GM18868 (cell line): ENCODE data around the gene RBP3.

Source experiments
- ATAC-seq: cut with Tn5 transposase; IDR thresholded peaks from one replicate; pipeline ENCODE4 v1.9.1; 2021; ENCODE audit warnings: mild to moderate bottlenecking, moderate library complexity; ENCODE audit not compliant: unreplicated experiment

The RBP3 gene

DNA sequence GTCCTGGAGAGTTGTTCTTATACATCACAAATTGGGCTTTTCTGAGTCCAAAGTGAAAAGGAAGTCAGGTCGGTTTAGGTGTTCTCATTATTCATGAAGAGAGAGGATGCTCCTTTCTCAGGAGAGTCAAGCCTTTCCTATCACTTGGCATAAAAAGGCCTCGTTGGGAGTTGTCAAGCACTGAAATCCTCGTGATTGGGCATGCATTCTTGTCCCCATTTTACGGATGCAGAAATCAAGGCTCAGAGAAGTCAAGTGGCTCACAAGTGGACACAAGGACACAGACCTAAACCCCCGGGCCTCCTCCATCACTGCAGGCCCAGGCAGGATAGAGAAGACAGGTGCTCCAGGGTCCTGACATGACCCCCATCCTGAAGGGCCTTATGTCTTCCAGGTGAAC is 8.5 kb downstream of the RBP3 start:
- ATAC-seq = no peak

DNA sequence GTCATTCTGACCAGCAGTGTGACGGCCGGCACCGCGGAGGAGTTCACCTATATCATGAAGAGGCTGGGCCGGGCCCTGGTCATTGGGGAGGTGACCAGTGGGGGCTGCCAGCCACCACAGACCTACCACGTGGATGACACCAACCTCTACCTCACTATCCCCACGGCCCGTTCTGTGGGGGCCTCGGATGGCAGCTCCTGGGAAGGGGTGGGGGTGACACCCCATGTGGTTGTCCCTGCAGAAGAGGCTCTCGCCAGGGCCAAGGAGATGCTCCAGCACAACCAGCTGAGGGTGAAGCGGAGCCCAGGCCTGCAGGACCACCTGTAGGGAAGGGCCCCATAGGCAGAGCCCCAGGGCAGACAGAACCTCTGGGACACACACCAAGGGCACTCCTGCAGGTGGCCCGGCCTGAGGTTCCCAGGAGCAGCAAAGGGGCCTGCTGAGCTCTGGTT is 9.0 kb downstream of the RBP3 start:
- ATAC-seq = no peak

DNA sequence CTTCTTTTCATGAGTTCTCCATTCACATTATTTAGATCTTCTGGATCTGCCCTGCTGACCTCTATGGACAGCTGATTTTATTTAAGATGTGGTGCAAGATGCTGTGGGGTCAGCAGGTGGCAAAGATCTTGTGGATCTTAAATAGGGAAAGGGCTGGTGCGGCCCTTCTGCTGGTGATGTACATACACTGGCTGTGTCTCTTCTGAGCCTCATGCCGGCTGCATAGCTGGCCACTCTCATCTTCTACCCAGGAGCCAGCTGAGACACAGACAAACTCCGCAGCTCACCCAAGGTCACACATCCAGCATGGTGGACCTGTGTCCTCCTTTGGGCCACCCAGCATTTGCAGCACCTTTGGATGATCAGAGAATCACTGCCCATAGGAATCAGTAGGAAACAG is 9.7 kb downstream of the RBP3 start:
- ATAC-seq = no peak

DNA sequence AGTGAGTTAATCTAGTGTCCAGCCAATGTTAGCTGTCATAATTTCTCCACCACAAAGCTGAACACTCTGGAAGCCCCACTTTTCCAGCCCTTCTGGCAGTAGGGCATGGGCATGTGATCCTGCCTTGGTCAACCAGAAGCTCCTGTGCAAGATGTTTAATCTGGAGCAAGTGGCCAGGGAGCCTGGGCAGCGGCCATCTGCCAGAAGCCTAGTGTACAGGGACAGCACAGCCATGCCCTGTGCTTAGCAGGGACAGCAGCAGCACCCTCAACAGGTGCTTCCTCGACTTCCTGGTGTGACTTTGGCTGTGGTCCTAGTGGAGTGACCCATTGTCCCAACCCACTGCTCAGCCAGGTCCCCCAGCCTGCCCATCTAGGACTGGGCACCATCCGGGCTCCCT is 10.3 kb downstream of the RBP3 start:
- ATAC-seq = no peak

DNA sequence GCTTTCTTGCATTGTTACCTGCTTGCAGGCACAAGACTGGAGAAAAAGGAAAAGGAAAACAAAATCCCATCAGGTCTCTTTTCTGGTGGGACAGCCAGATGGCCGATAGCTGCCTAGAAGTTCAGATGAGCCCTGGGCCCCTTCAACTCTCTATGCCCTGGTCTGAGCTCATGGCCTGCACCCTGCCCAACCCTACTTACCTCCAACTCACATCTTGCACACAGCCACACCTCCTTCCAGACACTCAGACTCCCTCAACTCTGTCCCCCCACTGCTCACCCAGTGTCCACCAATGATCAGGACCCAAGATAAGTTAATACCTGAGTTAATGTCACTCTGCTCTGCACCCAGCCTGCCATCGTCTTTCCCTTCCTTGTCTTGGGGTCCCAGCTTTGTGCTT is 10.9 kb downstream of the RBP3 start:
- no peak for ATAC-seq

DNA sequence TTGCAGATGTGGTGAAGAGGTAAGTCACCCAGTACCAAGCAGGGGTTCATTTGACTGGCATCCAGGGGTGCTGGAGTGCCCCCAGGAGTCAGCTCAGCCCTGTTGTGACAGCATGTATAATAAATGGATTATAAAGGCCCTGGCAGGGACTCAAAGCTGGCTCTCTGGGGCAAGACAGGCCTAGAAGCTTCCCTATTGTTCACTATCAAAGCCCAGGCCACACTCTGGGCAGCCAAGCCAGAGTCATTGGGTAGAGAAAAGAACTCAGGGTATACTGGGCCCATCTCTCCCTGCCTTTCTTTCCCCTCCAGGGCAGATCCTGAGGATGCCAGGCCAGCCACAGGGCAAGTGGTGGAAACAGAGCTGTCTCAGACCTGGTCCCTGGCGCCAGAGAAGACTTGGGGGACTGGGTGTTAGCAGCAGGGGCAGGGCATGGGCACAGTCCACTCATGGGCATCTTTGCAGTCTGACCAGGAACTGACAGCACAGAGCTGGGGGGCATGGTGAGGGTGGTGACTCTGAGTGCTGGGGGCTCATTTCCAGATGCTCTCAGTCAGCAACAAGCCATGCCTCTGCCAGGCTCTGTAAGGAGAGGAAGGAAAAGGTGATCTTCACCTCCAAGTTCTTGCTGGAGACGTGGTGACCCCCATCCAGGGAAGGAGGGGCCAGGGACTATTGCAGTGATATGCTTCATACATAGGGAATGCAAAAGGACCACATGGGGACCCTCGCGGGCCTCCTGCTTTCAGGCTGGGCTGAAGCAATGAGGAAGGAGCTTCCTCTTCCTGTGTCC is 11.7 kb downstream of the RBP3 start:
- ATAC-seq = no peak

DNA sequence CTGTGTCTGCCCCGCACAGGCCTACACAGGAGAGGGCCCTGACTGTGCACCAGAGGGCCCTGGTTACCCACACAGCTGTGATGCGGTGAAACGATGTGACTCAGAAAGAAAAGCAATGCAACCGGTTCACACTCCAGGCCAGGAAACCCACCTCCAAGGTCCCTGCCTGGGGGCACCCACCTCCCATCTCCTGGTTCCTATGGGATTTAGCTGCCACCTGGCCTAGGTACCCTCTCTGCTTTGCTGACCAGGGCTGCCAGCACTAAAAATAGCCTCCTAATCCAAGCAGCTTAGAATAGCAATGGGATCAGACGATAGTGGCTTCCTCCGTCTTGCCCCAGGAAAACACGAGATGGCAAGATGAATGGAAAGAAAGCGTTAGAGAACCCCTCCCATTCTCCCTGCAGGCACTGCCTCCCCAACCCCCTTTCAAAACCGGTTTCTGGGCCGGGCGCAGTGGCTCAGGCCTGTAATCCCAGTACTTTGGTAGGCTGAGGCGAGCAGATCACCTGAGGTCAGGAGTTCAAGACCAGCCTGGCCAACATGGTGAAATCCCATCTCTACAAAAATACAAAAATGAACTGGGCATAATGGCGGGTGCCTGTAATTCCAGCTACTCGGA is 12.4 kb downstream of the RBP3 start:
- no peak for ATAC-seq

DNA sequence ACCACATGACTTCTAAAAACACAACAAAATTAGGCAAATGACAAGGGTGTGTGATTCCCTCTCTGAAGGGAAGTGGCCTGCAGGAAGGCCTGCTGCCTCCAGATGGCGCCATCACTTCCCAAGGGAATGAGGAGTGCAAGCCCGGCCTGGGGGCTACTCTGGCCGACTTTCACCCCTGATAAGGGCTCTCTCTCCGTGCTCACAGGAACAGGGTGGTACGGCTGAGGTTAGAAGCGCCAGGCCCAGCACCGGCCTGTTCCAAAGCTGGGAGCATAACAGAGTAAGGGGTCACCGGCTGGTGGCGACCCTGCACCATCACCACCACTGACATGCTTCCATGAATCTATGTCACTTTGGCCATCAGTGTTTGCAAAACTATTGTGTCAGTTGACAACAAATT is 13.1 kb downstream of the RBP3 start:
- ATAC-seq = no peak

DNA sequence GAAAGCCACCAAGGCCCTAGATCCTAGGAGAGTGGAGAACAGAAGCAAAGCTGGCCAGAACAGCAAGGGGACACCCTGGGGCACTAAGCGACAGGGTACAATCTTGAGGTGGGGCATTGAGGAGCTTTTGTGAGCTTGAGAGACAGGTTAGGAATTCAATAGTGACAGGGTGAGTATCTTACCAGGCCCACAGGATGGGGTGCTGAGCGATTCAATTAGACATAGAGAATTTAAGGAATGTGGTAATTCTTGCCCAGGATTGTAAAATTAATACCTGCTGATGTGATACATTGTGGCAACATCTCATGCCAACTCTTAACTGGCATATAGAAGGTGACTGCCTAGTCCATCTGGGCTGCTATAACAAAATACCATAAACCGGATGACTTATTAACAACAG is 14.0 kb downstream of the RBP3 start:
- no peak for ATAC-seq

DNA sequence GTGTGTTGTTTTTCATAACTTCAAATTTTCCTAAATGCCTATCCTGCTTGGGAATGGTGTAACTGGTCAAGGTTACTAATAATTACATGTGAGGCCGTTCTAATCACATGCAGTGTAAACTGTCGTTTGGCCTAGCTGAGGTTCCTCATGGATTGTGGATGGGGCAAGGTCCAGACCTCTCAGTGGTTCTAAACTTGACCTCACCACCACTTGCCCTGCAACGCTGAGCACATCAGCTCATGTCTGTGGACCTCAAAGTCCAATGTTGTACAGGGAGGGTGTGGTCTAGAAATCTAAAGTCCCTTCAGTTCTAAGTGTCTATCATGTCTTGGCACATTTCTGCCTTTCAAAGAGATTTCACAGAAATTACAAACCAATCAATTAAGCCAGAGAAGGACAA is 15.6 kb downstream of the RBP3 start:
- no peak for ATAC-seq

DNA sequence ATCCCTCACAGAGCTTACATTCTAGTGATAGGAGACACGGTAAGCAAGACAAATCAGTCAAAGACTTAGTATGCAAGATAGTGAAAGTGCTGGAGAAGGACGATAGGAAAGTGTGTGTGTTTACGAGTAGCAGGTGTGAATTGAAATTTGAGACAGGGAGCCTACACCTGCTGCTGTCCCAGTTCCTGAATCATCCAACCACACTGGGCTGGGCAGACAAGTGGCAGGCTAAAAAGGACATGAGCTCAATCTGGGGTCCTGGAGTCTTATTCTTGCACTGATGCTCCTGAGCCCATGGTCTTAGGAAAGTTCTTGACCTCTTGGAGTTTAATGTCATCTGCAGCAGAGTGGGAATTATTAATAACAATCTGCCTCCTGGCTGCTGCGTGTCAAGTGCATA is 16.2 kb downstream of the RBP3 start:
- no peak for ATAC-seq

DNA sequence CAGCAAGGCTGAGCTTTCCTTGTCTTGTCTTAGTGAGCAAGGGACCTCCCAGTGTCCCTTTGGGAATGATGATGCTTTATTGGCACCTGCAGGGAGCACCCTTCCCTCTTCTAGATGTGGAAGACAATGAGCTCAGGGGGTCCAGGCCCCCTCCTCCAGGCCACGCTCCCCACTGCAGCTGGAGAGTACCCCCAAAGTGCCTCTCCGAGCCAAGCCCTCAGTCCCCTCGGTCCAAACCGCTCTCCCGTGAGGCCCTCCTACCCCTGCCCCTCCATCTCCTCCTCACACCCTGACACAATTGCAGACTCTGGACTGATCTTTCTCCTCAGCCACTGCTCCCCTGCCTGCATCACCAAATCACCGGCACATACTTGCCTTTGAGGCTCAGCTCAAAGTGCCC is 16.7 kb downstream of the RBP3 start:
- ATAC-seq = no peak

DNA sequence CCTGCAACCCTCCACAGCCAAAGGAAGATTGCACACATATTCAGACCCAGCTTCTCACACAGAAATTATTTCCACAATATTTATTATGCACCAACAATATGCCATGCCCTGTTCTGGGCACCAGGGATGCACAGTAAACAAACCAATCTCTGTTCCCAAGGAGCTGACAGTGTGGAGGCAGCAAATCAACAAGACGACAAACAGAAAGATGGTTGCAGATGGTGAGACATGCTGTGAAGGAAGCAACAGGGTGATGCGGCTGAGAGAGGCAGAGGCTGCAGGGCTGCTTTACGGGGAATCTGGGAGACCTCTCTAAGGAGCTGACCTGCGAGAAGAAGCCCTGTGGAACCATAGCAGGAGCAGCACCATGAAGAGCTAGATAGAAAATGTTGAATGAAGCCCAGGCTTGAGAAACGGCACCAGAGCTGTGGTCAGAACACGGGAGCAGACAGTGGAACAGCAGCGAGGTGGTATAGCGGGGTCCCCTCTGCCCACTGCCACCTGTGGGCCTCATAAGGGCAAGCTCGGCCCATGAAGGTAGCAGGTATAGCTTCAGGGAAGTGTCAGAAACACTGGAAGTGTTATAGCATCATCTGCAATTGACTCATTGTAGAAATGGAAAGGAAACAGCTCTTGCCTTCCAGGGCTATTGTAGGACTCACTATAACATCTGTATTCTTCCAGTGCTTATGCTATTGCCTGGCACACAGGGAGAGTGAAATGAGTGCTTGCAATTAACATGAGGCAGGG is 17.4 kb downstream of the RBP3 start:
- no peak for ATAC-seq

DNA sequence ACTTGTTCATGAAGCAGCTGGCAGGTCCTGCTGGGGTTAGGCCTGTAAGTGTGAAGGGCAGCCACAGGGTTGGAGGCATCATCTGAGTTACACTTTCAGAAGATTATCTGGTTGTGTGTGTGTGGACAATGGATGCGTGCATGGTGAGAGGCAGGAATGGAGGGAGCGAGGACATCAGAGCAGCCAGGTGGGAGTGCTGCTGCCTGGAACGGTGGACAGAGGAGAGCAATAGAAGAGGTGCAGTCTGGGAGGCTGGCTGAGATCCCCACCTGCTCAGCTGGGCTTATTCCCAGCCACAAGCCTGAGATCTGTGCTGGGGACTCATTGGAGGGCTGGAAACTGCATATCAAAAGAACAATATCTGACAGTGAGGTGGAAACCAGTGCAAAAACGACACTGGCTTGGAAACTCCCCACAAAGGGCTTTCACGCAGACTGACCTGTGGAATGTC is 18.0 kb downstream of the RBP3 start:
- no peak for ATAC-seq

DNA sequence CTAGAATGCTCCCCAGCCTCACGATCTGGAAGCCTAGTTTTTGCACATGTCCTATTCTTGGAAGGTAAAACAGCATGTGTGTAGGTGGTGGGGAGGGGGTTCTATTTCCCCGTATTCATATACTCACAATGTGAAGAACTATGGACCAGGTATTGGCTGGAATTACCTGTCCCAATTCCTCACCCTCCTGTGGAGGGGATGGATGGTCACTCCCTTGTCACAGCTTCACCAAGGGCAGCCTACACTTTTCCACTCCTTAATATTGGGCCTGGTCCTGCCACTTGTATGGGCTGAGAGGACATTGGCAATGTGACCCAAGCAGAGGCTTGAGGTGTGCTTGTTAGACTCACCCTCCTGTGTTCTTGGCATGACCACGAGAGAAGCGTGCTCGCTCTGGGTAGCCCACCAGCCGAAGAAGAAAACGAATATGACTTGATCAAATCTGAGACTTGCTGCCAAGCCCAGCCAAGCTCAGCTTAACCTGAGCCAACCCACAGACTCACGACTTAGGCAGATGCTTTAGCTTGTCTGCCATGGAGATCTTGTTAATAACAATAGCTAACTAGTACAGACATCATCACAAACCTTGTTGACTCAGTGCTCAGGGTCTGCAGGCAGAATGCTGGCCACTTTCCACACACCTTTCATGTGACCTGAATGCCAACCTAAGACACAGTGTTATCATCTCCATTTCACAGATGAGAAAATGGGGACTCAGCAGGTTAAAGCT is 18.7 kb downstream of the RBP3 start:
- ATAC-seq = no peak

DNA sequence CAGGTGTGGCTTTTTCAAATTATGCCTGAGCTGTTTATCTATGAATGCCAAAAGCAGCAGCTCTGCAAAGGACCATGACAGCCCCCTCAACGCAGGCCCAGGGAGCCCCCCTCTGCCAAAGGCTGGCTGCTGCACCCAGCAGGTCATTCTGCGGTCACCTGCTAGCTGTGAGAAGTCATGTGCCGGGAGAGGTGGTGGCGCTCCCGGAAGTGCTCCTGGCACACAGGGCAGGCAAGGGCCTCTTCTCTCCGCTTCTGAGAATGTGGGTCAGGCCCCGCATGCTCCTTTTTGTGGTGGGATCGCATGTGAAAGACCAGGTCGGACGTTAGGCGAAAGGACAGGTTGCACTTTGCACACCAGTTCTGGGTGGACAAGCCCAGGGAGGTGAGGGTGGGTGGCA is 19.5 kb downstream of the RBP3 start:
- ATAC-seq = no peak

DNA sequence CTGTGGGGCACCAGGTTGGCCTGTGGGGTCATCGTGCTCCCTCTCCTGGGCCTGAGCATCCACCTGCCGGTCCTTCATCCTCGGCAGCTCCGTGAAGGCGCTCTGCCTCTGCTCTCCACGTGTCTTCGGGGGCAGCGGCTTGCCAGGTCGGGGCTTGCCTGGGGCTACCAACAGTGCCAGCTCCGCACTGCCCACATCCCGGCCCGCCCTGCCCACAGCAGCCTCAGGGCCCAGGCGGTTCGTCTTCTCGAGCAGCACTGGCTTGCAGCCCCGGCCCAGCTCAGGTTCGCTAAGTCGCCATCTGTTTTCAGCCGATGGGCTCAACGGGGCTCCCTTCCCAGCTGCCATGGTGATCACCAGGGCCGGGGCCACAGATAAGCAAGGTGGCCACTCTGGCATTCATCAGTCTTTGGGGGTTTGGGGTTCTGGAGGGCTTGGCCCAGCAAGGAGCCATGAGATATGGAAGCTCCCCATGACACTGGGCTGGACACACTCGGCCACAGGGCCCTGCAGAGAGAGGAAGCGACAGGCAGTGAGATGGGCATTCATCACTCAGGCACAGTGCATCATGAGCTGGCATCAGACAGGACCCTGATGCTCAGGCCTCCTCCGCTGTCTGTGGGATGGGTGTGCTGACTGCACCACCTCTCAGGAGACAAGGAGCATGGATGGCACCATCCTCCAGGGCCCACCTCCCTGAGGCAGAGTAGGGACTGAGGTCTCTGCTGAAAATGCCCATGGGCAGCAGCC is 20.4 kb downstream of the RBP3 start:
- ATAC-seq = no peak

DNA sequence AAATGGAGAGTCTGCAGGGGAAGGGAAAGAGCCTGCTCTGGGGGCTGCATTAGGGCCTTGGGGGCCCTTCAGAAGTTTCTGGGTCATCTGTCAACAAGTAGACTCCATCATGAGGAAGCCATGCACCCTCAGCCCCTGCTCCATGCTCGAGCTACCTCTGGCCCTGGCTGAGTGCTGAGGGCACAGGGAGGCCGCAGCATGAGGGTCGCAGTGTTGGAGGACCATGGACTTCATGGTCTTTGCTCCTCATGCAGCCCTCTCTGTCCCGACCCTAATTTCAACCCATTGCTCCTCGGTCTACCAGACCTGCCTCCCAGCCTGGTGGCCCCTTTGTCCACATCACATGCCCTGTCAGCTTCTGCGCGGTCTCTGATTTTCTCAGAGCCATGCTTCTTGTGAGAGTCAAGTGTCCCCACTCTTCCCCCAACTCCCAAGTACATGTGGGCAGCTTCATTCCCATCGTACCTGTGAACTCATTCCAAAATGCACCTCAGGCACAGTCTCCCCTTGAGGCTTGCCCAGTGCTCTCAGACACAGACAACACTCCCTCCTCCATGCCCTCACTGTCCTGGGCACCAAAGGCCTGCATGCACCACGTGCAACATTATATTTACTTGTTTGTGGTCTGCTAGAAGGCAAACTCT is 21.2 kb downstream of the RBP3 start:
- ATAC-seq = no peak

DNA sequence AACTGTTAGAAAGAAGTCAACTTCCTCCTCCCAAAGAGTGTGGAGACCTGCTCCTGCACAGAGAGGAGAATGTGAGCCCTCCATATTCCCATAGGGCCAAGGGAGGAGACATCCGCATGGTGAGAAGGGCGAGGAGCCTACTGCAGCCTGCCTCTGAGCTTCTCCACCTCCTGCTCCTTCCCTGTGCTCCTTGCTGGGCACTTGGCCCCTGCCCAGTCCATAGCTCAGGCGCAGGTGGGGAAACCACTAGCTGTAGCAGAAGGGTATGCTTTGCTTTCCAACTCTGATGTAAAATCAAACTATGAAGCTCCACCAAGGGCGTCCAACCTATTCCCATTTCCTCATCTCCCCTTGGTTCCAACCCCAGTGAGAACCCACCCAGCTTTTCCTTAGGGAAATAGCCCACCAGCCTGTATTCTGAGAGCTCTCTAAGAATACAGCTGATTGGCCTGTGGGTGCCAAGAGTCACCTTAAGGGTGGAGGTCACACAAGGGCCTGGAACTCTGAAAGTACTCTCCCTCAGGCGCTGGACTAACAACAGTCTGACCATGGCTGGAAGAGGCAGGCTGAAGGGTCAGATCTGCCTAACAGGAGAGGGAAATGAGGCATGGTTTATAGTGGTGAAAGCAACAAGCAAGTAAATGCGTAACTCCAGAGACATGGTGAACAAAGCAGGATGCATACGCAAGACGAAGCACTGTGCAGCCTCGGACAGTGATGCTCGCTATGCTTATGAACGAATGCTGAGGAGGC is 22.0 kb downstream of the RBP3 start:
- ATAC-seq = no peak
